Sigmoid colon (tissue), 7 donors: ENCODE data around the gene MATN4. TPM values are rescaled to one million over a fixed set of nuclear protein-coding genes. Genes with fewer than 3 reads are reported as not detected.
"Not testable (repeated sequence)": the region's sequence is repeated elsewhere in the genome, so short reads cannot be mapped to it uniquely, and the experiment has no call there.

ENCODE experiments used
- DNase-seq: peaks from one replicate; pipeline ENCODE4 v3.0.0-alpha.2; 2019
- H3K27ac ChIP-seq, 4 donors: fragments of 200-600 bp; sonication (generic); one replicate each; pipeline ENCODE4 v1.5.1; 2016 to 2019; ENCODE audit warnings: mild to moderate bottlenecking in 1 of 4
- H3K27me3 ChIP-seq, 3 donors: fragments of 200-600 bp; sonication (generic); one replicate each; pipeline ENCODE4 v1.5.1; 2019; ENCODE audit warnings: mild to moderate bottlenecking in 1 of 3
- H3K36me3 ChIP-seq, 4 donors: fragments of 200-600 bp; sonication (generic); one replicate each; pipeline ENCODE4 v1.5.1; 2016 to 2019
- H3K4me1 ChIP-seq, 4 donors: fragments of 200-600 bp; sonication (generic); one replicate each; pipeline ENCODE4 v1.5.1; 2017 to 2019
- H3K4me3 ChIP-seq, 4 donors: fragments of 200-600 bp; sonication (generic); one replicate each; pipeline ENCODE4 v1.5.1; 2017 to 2019; ENCODE audit warnings: mild to moderate bottlenecking in 2 of 4, moderate library complexity in 1 of 4
- H3K9me3 ChIP-seq, 4 donors: fragments of 200-600 bp in 3 of 4; sonication (generic) in 3 of 4; one replicate each; pipeline versions ENCODE4 v1.5.1 to v1.6.1; 2013 to 2019
- CTCF ChIP-seq, 4 experiments: fragments of 450-650 bp in 3 of 4; fragments of 200-600 bp in 1 of 4; IDR thresholded peaks; one replicate each; pipeline ENCODE4 v1.5.1; 2016 to 2019; ENCODE audit warnings: antibody characterized with exemption in 4 of 4, mild to moderate bottlenecking in 3 of 4, moderate library complexity in 2 of 4
- EP300 ChIP-seq, 4 donors: sonication (generic); formaldehyde crosslinking; IDR thresholded peaks; one replicate each; pipeline ENCODE4 v1.6.1; 2017; ENCODE audit warnings: antibody characterized with exemption in 4 of 4
- POLR2A ChIP-seq, 2 donors: fragments of 450-650 bp; IDR thresholded peaks; one replicate each; pipeline ENCODE4 v1.6.1; 2016; ENCODE audit warnings: antibody characterized with exemption in 2 of 2, mild to moderate bottlenecking in 2 of 2, moderate library complexity in 2 of 2
- POLR2AphosphoS5 ChIP-seq, 4 donors: sonication (generic); formaldehyde crosslinking; IDR thresholded peaks; one replicate each; pipeline ENCODE4 v1.6.1; 2017; ENCODE audit warnings: antibody characterized with exemption in 4 of 4
- WGBS, 2 donors: extraction: QIAGEN DNeasy Blood & Tissue Kit; methylation state at CpG; one replicate each; pipeline ENCODE4 v1.1.7; 2013; 5-methylcytosine and 5-hydroxymethylcytosine counted together
- intact Hi-C: fragments of 100-400 bp; cut with DNase I; formaldehyde crosslinking; loops from one replicate; pipeline ENCODE4 v1.15.1; 2023
- polyA plus RNA-seq, 3 donors: library from polyadenylated mRNA; stranded (reverse); fragments of 200-250 nt; gene quantifications; one replicate each; pipeline ENCODE4 v1.2.3, GENCODE V29; 2013
- total RNA-seq, 4 donors: library from RNA; depleted of rRNA; stranded (reverse); fragments of >200 nt; gene quantifications; one replicate each; pipeline ENCODE4 v1.1.0, GENCODE V29; 2016
- donor health status: healthy with polysubstance abuse.
- donor health status: Bipolar disorder and iron deficiency.
- donor health status: healthy.

MATN4 gene
- total and polyA plus RNA-seq, 7 donors, result 0.17 TPM; not detected in 6

- Histone ChIP-seq H3K36me3 (no peaks in the 10 kb centered on the region), H3K27ac (peak overlapping the region in 1 of 4 donors; percentile 96)
- 85 to 88% methylated on average over 3 of the region's 3 CpGs for WGBS, 2 donors
These were observed 44.6 kb upstream of the MATN4 start for GRCh38 chr20:45352729-45353128.

GRCh38 chr20:45350795-45351194, 42.7 kb upstream of the MATN4 start:
- H3K27ac ChIP-seq, H3K27me3 ChIP-seq, H3K9me3 ChIP-seq, H3K4me3 ChIP-seq, intact Hi-C loops, H3K36me3 ChIP-seq: not testable (repeated sequence)
- DNase-seq, result peak; percentile 14
- peaks cover 0 to 39% (median 34%) of the 10 kb centered on the region in 4 donors for H3K4me1 ChIP-seq
- 96 to 97% methylated on average over 10 of the region's 10 CpGs for WGBS, 2 donors

More at GRCh38 chr20:45352729-45353128, 44.6 kb upstream of the MATN4 start:
- no peak for DNase-seq
- H3K27me3 ChIP-seq, result no peaks in the 10 kb centered on the region
- intact Hi-C loops, result no loop called here
- peaks cover 0 to 48% (median 32%) of the 10 kb centered on the region in 4 donors for H3K4me1 ChIP-seq
- H3K4me3 ChIP-seq, result no peak overlapping the region
- H3K9me3 ChIP-seq, result no peaks in the 10 kb centered on the region
- TF ChIP-seq POLR2AphosphoS5 (IDR thresholded peaks at IDR 0.05), result no peak
- no peak for TF ChIP-seq CTCF (IDR thresholded peaks at IDR 0.05)
- TF ChIP-seq EP300 (IDR thresholded peaks at IDR 0.05), result no peak
- TF ChIP-seq POLR2A (IDR thresholded peaks at IDR 0.05), result no peak

- no peak for TF ChIP-seq POLR2A (IDR thresholded peaks at IDR 0.05)
- no peak for TF ChIP-seq CTCF (IDR thresholded peaks at IDR 0.05)
- no peak for TF ChIP-seq POLR2AphosphoS5 (IDR thresholded peaks at IDR 0.05)
- no peak for TF ChIP-seq EP300 (IDR thresholded peaks at IDR 0.05)
- 40 to 41% methylated on average over 1 of the region's 1 CpG for WGBS, 2 donors
- Histone ChIP-seq H3K9me3 (no peaks in the 10 kb centered on the region), H3K4me3 (no peak overlapping the region), H3K36me3 (no peaks in the 10 kb centered on the region), H3K27me3 (no peaks in the 10 kb centered on the region), H3K27ac (peak overlapping the region in 2 of 4 donors; percentile 98 to 99), H3K4me1 (peaks cover 0 to 39% (median 34%) of the 10 kb centered on the region in 4 donors)
- DNase-seq, result no peak
- intact Hi-C loops, result no loop called here
These were observed 42.1 kb upstream of the MATN4 start for GRCh38 chr20:45350217-45350616.

- Histone ChIP-seq H3K27me3 (no peaks in the 10 kb centered on the region), H3K27ac (peak within 1 kb of the TSS; percentile 94 to 99 (median 97)), H3K4me3 (peak within 1 kb of the TSS; percentile 87 to 94 (median 90)), H3K36me3 (no peaks in the 10 kb centered on the region), H3K4me1 (peaks cover 0 to 49% (median 45%) of the 10 kb centered on the region in 4 donors), H3K9me3 (no peaks in the 10 kb centered on the region)
- TF ChIP-seq EP300 (IDR thresholded peaks at IDR 0.05) (no peak), POLR2A (IDR thresholded peaks at IDR 0.05) (peak; percentile 97 to 98), POLR2AphosphoS5 (IDR thresholded peaks at IDR 0.05) (peak; percentile 98 to 100 (median 100)), CTCF (IDR thresholded peaks at IDR 0.05) (no peak)
- DNase-seq, result peak; percentile 91
- 1 to 3% methylated on average over 77 of the region's 77 CpGs for WGBS, 2 donors
- intact Hi-C loops, result loop anchor here (10.0 kb wide), 2 partner anchors 1213 to 1997 kb away; no protein-coding TSS in a partner anchor
These were observed 40.1 kb upstream of the MATN4 start, which contains the start of gene SDC4 for GRCh38 chr20:45347936-45348778. Gene SDC4, minus strand, starts transcription at chr20:45348424. Its CDS starts 40 bp downstream, at chr20:45348384.

- TF ChIP-seq CTCF (IDR thresholded peaks at IDR 0.05), result no peak
- peak in 2 of 4 donors; percentile 2 to 4 for TF ChIP-seq POLR2AphosphoS5 (IDR thresholded peaks at IDR 0.05)
- intact Hi-C loops, result loop anchor here (10.0 kb wide), 2 partner anchors 1213 to 1997 kb away; no protein-coding TSS in a partner anchor
- Histone ChIP-seq H3K36me3 (no peaks in the 10 kb centered on the region), H3K4me1 (peaks cover 0 to 56% (median 52%) of the 10 kb centered on the region in 4 donors), H3K4me3 (peak overlapping the region; percentile 87 to 94 (median 90)), H3K27ac (peak overlapping the region; percentile 94 to 99 (median 97)), H3K27me3 (no peaks in the 10 kb centered on the region), H3K9me3 (no peaks in the 10 kb centered on the region)
- WGBS, 2 donors, result 7 to 29% methylated on average over 10 of the region's 10 CpGs
- peak; percentile 80 for DNase-seq
These were observed 39.3 kb upstream of the MATN4 start for GRCh38 chr20:45347297-45347935.
